Panc1 (cell line): ENCODE measurements around the gene EIF6.

Experiments used
- CTCF ChIP-seq: fragments of 450-650 bp; IDR thresholded peaks from 2 replicates; pipeline ENCODE4 v1.5.1; 2017; ENCODE audit warnings: mild to moderate bottlenecking
- POLR2AphosphoS5 ChIP-seq: IDR thresholded peaks from 2 replicates; pipeline ENCODE4 v1.6.1; 2012; ENCODE audit warnings: mild to moderate bottlenecking, low read depth, low read length, moderate library complexity

- no peak for TF ChIP-seq CTCF
- no peak for TF ChIP-seq POLR2AphosphoS5
Measured at GRCh38 chr20:35311822-35312221, 27.2 kb upstream of the EIF6 start.
